Large intestine (tissue), 3 donors: Measurements from ENCODE around the gene SYNC. TPM values are rescaled to one million over a fixed set of nuclear protein-coding genes. Genes with fewer than 3 reads are reported as not detected.

Experiments used
- DNase-seq, 2 donors: peaks; one replicate each; pipeline versions ENCODE4 v3.0.0 to v3.0.0-alpha.2; 2013
- H3K27ac ChIP-seq: one replicate; pipeline ENCODE4 v1.5.1; 2013; ENCODE audit warnings: low read length
- H3K27me3 ChIP-seq: 2 replicates; pipeline ENCODE4 v1.6.1; 2013; ENCODE audit warnings: low read length; ENCODE audit not compliant: control insufficient read depth, insufficient read depth
- H3K36me3 ChIP-seq: 2 replicates; pipeline ENCODE4 v1.6.1; 2013; ENCODE audit warnings: low read length; ENCODE audit not compliant: control insufficient read depth, insufficient read depth
- H3K4me1 ChIP-seq: one replicate; pipeline ENCODE4 v1.6.1; 2013; ENCODE audit warnings: low read length; ENCODE audit not compliant: control insufficient read depth, insufficient read depth
- H3K4me3 ChIP-seq: one replicate; pipeline ENCODE4 v1.5.1; 2013; ENCODE audit warnings: low read length
- H3K9me3 ChIP-seq: one replicate; pipeline ENCODE4 v1.6.1; 2013; ENCODE audit warnings: mild to moderate bottlenecking, low read depth, low read length, moderate library complexity; ENCODE audit not compliant: control insufficient read depth
- WGBS: methylation state at CpG from one replicate; pipeline ENCODE4 v1.1.5; 2013; ENCODE audit warnings: low lambda C conversion rate; ENCODE audit not compliant: insufficient coverage; 5-methylcytosine and 5-hydroxymethylcytosine counted together
- polyA plus RNA-seq: library from polyadenylated mRNA; unstranded; fragments of 120-200 nt; gene quantifications from one replicate; pipeline ENCODE4 v1.2.1, GENCODE V29; 2013

Gene SYNC
- polyA plus RNA-seq, 1 donor: 5.2 TPM

DNA sequence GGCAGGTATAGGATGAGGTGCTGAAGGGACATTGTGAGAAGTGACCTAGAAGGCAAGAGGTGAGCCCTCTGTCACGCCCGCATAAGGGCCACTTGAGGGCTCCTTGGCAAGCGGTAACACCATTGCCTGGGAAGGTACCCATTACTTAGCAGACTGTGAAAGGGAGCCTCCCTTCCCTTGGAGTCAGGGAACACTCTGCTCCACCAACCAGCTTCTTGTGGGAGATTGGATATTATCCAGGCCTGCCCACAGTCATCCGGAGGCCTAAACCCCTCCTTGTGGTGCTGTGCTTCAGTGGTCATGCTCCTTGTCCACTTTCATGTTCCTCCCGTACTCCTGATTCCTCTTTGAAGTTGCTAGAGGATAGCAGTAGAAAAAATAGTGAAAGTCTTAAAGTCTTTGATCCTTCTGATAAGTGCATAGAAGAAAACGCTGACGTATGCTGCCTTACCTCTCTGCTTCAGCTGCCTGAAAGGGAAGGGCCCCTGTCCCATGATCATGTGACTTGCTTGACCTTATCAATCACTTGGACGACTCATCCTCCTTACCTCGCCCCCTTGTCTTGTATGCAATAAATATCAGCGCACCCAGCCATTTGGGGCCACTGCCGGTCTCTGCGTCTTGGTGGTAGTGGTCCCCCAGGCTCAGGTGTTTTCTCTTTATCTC, 35.5 kb downstream of the SYNC start:
- H3K9me3 ChIP-seq: no peaks in the 10 kb centered on the region
- no peaks in the 10 kb centered on the region for H3K27me3 ChIP-seq
- no peaks in the 10 kb centered on the region for H3K4me1 ChIP-seq
- DNase-seq: peak in 1 of 2 donors; percentile 14
- WGBS: 70% methylated on average over 2 of the region's 12 CpGs
- H3K36me3 ChIP-seq: peaks cover 80% of the 10 kb centered on the region
- no peak overlapping the region for H3K4me3 ChIP-seq
- no peak overlapping the region for H3K27ac ChIP-seq

DNA sequence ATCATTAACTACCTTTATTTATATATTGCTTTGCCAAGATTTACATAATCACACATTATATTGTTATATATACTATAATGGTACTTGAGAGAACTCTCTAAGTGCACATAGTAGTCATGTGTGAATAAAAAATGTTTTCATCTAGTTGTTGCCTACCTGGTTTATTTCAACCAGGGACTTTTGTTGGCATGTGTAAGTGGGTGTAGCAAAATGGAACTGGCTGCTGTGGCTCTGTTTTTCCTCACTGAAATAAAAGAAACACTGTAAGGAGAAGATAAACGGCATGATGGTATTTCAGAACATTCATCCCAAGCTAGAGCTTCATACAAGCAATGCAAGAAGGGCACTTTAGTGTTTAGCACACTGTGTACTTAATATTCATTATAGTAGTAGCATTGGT, 36.7 kb downstream of the SYNC start:
- DNase-seq: no peak
- Histone ChIP-seq H3K27me3 (no peaks in the 10 kb centered on the region), H3K4me1 (no peaks in the 10 kb centered on the region), H3K9me3 (no peaks in the 10 kb centered on the region), H3K36me3 (peaks cover 78% of the 10 kb centered on the region), H3K4me3 (no peak overlapping the region), H3K27ac (no peak overlapping the region)
- WGBS: no CpG with 5 or more reads among the region's 1 CpG

DNA sequence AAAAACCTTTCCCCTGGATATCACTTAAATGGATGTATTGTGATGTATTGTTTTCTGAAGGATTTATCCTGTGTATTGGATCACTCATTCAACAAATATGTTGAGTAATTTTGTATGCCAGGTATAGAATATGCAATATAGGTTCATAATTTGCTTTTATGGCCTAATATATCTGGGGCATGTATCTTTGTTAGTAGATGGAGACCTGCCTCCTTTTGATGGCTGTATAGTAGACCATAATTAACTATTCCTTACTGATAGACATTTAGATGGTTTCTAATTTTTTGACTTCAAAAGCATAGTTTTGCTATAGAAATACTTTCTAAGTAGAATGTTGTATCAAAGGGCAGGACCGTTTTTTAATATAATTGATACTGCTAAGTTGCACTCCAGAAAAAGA, 43.0 kb downstream of the SYNC start:
- no peak for DNase-seq
- no peaks in the 10 kb centered on the region for H3K27me3 ChIP-seq
- no peaks in the 10 kb centered on the region for H3K9me3 ChIP-seq
- H3K4me3 ChIP-seq: no peak overlapping the region
- no CpG with 5 or more reads among the region's 1 CpG for WGBS
- peaks cover 76% of the 10 kb centered on the region for H3K36me3 ChIP-seq
- no peak overlapping the region for H3K27ac ChIP-seq
- no peaks in the 10 kb centered on the region for H3K4me1 ChIP-seq

DNA sequence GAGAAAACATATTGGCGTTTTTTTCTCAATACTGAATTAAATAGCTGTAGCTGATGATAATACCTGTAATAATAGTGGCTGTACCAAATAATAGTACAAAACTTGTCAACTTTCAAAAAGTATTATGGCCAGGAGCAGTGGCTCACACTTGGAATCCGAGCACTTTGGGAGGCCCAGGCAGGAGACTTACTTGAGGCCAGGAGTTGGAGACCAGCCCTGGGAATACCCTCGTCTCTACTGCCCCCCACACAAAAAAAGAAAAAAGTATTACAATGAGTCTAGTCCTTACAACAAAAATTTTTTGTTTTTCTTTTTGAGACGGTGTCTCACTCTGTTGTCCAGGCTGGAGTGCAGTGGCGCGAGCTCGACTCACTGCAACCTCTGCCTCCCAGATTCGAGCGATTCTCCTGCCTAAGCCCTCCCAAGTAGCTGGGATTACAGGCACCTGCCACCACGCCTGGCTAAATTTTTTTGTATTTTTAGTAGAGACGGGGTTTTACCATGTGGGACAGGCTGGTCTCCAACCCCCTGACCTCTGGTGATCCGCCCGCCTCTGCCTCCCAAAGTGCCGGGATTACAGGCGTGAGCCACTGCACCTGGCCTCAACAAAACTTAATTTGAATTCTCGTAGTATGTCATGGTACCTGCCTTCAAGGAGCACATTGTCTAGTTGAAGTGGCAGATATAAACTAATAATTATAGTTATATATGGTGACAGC, 50.2 kb downstream of the SYNC start:
- Histone ChIP-seq H3K9me3 (no peaks in the 10 kb centered on the region), H3K4me3 (peak overlapping the region; percentile 74), H3K27me3 (no peaks in the 10 kb centered on the region), H3K4me1 (peaks cover 9% of the 10 kb centered on the region), H3K27ac (no peak overlapping the region), H3K36me3 (peaks cover 36% of the 10 kb centered on the region)
- DNase-seq: no peak
- WGBS: 100% methylated on average over 1 of the region's 16 CpGs

DNA sequence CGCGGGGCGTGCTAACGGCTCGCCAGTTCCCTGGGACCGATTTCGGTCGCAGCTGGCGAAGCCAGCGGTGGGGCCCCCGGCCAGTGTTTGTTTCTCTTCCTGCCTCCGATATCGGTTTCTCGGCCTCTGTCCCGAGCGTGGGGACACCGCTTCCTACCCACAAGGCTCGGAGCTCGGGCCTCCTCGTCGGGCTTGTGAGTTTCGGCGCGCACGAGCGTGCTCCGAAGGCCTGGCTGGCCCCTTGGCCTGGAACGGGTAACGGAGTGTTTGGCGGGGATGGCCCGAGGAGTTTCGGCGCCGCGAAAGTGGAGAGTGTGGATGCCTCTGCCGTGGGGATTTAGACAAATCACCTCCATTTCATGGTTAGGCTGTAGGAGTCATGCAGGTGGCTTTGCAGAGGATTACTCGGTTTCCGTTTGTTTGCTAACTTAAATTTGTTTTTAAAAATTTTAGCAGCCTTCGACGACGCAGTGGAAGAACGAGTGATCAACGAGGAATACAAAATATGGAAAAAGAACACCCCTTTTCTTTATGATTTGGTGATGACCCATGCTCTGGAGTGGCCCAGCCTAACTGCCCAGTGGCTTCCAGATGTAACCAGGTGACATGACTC, 51.0 kb downstream of the SYNC start:
- Histone ChIP-seq H3K27me3 (no peaks in the 10 kb centered on the region), H3K27ac (peak overlapping the region; percentile 98), H3K36me3 (peaks cover 28% of the 10 kb centered on the region), H3K4me1 (peaks cover 9% of the 10 kb centered on the region), H3K4me3 (peak overlapping the region; percentile 74), H3K9me3 (no peaks in the 10 kb centered on the region)
- DNase-seq: no peak
- WGBS: no CpG with 5 or more reads among the region's 43 CpGs

DNA sequence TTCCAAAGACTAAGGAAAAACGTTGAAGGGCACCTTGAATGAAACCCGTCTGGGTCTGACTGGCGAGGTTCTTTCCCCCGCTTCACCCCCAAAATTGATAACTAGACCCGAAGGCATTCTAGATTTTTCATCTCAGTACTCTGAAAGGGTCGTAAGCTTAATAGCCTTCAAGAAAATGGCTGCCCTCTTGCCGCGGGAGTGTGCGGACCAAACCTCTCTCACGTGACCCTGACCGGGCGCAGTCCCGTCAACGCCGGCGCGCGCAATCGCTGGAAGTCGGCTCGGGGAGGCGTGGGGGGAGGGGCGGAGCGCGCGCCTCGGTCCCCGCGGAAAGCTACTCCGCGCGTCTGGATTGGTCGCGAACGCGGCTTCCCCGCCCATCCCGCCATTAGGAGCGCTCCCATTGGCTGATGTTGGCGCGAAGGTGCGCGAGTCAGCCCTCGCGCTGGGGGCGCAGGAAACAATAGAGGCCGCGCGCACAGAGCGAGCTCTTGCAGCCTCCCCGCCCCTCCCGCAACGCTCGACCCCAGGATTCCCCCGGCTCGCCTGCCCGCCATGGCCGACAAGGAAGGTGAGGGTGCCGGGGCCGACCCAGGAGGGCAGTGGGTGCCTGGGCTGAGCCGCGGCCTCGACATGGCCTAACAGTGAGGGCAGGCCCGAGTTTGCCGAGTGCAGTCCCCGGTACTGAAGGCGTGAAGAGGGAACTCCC, 51.7 kb downstream of the SYNC start, which contains the start of gene RBBP4:
TSS of gene RBBP4 (plus strand) at position 457 of the 709 bp plus-strand sequence. CDS start at position 556, 99 bp downstream.
- WGBS: no CpG with 5 or more reads among the region's 67 CpGs
- peaks cover 9% of the 10 kb centered on the region for H3K4me1 ChIP-seq

DNA sequence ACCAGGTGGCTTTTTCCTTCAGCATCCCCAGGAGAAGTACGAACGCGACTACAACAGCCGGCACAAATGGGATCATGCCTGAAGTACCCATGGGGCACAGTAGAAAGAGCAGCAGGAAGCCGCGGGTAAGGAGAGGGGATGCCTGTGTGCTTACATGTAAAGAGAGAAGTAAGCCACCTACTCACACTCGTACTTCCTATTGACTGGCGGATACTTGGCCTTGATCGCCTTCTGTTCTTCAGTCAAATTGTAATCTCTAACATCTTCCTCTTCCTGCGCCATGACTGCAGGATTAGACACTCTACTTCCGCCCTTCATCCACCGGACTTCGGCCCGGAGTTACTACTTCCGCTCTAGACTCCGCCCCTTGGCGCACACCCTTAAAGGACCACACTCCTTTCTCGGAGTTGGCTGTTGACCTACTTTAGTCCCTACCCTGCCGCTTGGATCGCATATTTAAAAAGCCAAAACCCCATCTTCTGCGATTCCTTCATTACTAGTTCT, 52.3 kb downstream of the SYNC start, which contains the start of gene ZBTB8OS:
TSS of gene ZBTB8OS (minus strand) at position 303 of the 504 bp plus-strand sequence. CDS start at position 282, 21 bp downstream.
- no peaks in the 10 kb centered on the region for H3K27me3 ChIP-seq
- H3K4me1 ChIP-seq: peaks cover 9% of the 10 kb centered on the region
- H3K27ac ChIP-seq: peak within 1 kb of the TSS; percentile 98
- H3K4me3 ChIP-seq: peak within 1 kb of the TSS; percentile 74
- WGBS: no CpG with 5 or more reads among the region's 21 CpGs
- H3K36me3 ChIP-seq: peaks cover 25% of the 10 kb centered on the region
- peak; percentile 93 to 95 for DNase-seq
- H3K9me3 ChIP-seq: no peaks in the 10 kb centered on the region

More for the DNA sequence above, 51.7 kb downstream of the SYNC start, which contains the start of gene RBBP4:
- Histone ChIP-seq H3K27me3 (no peaks in the 10 kb centered on the region), H3K4me3 (peak within 1 kb of the TSS; percentile 74), H3K27ac (peak within 1 kb of the TSS; percentile 98), H3K36me3 (peaks cover 28% of the 10 kb centered on the region), H3K9me3 (no peaks in the 10 kb centered on the region)
- peak; percentile 98 to 99 for DNase-seq

DNA sequence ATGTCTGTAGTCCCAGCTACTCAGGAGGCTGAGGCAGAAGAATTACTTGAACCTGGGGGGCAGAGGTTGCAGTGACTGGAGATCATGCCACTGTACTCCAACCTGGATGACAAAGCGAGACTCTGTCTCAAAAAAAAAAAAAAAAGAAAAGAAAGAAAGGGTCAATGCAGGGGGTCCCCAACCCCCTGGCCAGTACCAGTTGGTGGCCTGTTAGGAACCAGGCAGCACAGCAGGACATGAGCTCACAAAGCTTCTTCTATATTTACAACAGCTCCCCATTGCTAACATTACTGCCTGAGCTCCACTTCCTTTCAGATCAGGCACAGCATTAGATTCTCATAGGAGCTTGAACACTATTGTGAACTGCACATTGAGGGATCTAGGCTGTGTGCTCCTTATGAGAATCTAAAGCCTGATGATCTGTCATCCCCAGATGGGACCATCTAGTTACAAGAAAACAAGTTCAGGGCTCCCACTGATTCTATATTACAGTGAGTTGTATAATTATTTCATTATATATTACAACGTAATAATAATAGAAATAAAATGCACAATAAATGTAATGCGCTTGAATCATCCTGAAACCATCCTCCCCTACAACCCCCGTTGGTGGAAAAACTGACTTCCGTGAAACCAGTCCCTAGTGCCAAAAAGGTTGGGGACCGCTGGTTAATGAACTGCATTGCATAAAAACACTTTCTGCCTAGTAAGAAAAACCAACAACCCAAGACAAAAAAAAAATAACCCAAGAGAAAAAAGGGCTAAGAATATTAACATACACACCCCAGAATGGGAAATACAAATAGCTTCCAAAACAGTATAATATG, 55.0 kb downstream of the SYNC start:
- H3K36me3 ChIP-seq: peaks cover 9% of the 10 kb centered on the region
- DNase-seq: no peak
- no CpG with 5 or more reads among the region's 6 CpGs for WGBS
- H3K4me3 ChIP-seq: no peak overlapping the region
- no peaks in the 10 kb centered on the region for H3K9me3 ChIP-seq
- H3K4me1 ChIP-seq: peaks cover 3% of the 10 kb centered on the region
- H3K27me3 ChIP-seq: no peaks in the 10 kb centered on the region
- no peak overlapping the region for H3K27ac ChIP-seq

DNA sequence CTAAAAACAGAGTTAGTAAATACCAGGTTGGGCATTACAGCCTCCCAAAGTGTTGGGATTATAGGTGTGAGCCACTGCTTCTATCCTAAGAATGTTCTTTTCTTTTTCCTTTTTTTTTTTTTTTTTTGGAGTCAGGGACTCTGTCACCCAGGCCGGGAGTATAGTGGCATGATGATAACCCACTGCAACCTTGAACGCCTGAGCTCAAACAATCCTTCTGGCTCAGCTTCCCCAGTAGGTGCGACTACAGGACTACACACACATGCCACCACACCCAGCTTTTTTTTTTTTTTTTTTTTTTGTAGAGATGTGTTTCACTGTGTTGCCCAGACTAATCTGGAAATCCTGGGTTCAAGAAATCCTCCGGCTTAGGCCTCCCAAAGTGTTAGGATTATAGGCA, 58.1 kb downstream of the SYNC start:
- no peaks in the 10 kb centered on the region for H3K27me3 ChIP-seq
- H3K4me1 ChIP-seq: no peaks in the 10 kb centered on the region
- H3K36me3 ChIP-seq: peaks cover 5% of the 10 kb centered on the region
- no peak for DNase-seq
- H3K4me3 ChIP-seq: no peak overlapping the region
- H3K27ac ChIP-seq: no peak overlapping the region
- H3K9me3 ChIP-seq: no peaks in the 10 kb centered on the region
- no CpG with 5 or more reads among the region's 4 CpGs for WGBS
